KOPT-K1 (cell line): ENCODE data around the gene ZFTA.
A peak's percentile ranks its signal among the peaks of the same experiment; 100 is the strongest.
"Not testable (repeated sequence)": the region's sequence is repeated elsewhere in the genome, so short reads cannot be mapped to it uniquely, and the experiment has no call there.

ENCODE experiments used
- H3K27ac ChIP-seq: fragments of 200-600 bp; sonication (generic); 2 replicates; pipeline ENCODE4 v1.5.1; 2016; ENCODE audit warnings: antibody characterized with exemption, mild to moderate bottlenecking, low read depth, low read length; ENCODE audit not compliant: poor library complexity, severe bottlenecking
- H3K36me3 ChIP-seq: fragments of 200-600 bp; sonication (generic); 2 replicates; pipeline ENCODE4 v1.5.1; 2017; ENCODE audit warnings: antibody characterized with exemption, mild to moderate bottlenecking, low read length, moderate library complexity; ENCODE audit not compliant: insufficient read depth
- H3K9me3 ChIP-seq: fragments of 200-600 bp; sonication (generic); 2 replicates; pipeline ENCODE4 v1.5.1; 2017; ENCODE audit warnings: antibody characterized with exemption, low read length, mild to moderate bottlenecking; ENCODE audit not compliant: insufficient read depth, poor library complexity, severe bottlenecking

Gene ZFTA

DNA sequence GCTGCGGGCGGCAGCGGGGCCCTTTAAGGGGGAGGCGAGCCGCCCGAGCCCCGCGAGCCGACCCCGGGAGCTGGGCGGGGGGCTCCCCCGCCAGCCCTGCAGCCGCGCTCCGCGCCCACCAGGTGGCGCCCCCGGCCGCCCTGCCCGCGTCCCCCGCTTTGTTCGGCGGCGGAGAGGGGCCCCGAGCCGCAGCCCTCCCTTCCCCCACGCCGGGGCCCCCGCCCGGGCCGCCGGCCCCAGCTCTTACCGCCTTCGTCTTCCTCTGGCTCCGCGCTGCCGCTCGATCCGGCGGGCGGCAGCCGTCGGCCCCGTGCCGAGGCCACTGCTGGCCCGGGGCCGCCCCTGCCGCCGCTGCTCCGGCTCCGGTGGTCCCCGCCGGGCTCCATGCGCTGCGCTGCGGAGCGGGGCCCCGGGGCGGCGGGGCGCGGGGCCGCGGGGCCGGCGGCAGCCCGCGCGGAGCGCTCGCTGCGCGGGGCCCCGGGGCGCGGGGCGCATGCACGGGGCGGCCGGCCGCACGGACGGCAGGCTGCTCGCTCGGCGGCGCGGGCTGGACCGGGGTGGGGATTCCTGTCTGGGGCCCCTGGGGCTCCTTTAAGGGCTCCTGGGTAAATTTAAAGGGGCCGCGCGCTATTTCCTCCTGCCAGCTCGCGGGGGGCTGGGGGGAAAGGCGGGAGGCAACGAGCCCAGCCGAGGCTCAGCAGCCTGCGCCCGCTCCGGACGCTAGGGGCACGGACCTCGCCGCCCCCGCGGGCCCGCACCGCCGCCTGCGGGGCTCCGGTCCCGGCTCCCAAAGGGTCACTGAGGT lies at the start of gene ZFTA:
Gene ZFTA (minus strand): TSS at position 539 of the 805 bp plus-strand sequence. CDS start 153 bp downstream, at position 386.
- Histone ChIP-seq H3K36me3 (peaks cover 14% of the 10 kb centered on the region; the same call in 1 of the 2 replicates), H3K9me3 (no peaks in the 10 kb centered on the region), H3K27ac (peak within 1 kb of the TSS; percentile 61)

DNA sequence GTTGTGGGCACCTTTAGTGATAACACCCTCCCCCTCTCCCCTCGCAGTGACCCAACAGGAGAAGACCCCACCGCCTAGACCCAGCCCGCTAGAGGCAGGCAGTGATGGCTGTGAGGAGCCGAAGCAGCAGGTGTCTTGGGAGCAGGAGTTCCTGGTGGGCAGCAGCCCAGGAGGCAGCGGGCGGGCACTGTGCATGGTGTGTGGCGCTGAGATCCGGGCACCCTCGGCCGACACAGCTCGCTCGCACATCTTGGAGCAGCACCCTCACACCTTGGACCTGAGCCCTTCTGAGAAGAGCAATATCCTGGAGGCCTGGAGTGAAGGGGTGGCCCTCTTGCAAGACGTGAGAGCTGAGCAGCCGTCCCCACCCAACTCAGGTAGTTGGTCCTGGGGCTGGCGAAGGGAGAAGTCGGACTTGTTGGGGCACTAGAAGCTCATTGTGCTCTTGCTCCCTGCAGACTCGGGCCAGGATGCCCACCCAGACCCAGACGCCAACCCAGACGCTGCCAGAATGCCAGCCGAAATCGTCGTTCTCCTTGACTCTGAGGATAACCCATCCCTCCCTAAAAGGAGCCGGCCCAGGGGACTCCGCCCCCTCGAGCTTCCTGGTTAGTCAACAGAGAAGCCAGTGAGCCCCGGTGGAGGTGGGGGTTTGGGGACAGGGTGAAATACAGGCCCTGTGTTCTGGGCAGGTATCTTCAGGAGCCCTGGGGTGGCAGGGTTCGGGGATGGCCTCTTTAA lies 49.4 kb upstream of the ZFTA start:
- no peak overlapping the region for H3K27ac ChIP-seq
- H3K9me3 ChIP-seq = no peaks in the 10 kb centered on the region
- peaks cover 81% of the 10 kb centered on the region for H3K36me3 ChIP-seq

DNA sequence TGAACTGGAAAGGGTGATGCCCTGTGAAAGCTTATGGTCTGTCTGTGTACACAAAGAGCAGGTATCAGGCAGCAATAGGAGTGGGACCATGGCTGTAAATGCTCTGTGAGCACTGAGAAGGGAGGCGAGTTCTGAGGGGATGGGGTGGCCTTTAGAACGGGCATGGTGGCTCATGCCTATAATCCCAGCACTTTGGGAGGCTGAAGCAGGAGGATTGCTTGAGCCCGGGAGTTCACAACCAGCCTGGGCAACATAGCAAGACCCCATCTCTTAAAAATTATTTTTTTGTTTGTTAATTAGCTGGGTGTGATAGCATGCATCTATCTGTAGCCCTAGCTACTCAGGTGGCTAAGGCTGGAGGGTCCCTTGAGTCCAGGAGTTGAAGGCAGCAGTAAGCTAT lies 48.2 kb upstream of the ZFTA start:
- peaks cover 69% of the 10 kb centered on the region for H3K36me3 ChIP-seq
- no peak overlapping the region for H3K27ac ChIP-seq
- H3K9me3 ChIP-seq = no peaks in the 10 kb centered on the region

DNA sequence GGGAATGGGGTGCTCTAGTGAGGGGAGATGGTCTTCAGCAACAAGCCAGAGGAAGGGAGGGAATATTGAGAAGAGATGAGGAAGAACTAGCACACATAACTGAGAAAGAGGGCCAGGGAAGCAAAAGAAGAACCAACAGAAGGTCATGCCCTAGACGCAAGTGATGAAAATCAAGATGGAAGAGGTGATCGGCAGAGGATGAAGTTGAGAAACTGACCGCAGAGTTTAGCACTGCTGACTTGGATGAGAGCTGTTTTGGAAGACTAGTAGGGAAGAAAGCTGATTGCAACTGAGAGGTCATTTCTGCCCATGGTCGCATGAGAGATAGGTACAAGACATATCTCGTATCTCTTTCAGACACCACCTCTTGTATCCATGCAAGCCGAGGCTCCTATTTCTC lies 47.6 kb upstream of the ZFTA start:
- H3K36me3 ChIP-seq = peaks cover 63% of the 10 kb centered on the region
- no peak overlapping the region for H3K27ac ChIP-seq
- H3K9me3 ChIP-seq = no peaks in the 10 kb centered on the region

DNA sequence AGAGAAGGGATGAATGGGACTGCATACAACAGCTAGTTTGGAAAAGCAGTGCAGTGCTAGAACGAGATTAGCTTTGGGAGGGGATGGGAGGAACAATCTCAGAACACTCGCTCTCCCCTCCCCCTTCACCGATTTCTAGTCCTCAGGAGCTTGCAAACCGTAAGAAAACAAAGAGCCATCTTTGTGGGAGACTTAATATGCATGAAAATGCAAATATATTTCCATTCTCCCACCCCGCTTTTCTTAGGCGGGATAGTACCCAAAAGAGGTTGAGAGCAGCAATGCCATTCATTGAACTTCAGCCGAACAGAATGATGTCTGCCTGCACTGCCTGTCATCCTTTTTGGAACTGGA lies 45.8 kb upstream of the ZFTA start:
- H3K9me3 ChIP-seq = no peaks in the 10 kb centered on the region
- H3K27ac ChIP-seq = peak overlapping the region; percentile 78

DNA sequence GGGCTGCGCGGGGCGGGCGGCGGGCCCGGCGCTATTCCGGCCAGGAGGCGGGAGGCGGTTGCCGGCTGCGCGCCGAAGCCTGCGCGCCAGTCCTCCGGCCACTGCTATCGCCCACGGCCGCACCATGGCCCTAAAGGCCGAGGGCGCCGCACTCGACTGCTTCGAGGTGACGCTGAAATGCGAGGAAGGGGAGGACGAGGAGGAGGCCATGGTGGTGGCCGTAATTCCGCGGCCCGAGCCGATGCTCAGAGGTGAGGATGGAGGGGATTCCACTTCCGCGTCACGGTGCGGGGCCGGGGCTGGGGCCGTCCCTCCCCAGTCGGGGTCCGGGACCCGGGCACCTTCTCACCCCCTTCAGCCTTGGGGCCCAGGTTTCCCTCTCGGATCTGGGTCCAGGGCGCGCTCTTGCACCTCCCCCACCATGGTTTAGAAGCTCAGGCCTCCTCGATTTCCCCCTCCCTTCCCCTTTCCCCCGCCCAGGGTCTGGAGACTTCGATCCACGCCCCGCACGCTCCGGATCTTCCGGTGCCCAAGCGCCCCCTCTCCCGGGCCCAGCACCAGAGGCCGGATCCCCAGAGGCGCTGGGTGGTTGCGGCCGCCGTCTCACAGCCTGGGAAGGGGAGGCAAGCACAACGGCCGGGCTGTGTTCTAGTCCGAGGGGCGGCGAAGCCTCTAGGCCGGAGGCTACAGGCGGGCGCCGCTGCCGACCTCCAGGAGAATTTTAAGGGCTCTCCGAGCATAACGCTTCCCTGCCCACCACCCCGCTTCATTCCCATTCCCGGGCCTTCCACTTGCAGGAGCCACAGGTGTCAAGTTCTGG lies 45.2 kb upstream of the ZFTA start:
- Histone ChIP-seq H3K9me3 (no peaks in the 10 kb centered on the region), H3K27ac (peak overlapping the region; percentile 78), H3K36me3 (peaks cover 39% of the 10 kb centered on the region)

More for the DNA sequence above, 45.8 kb upstream of the ZFTA start:
- H3K36me3 ChIP-seq = peaks cover 45% of the 10 kb centered on the region

DNA sequence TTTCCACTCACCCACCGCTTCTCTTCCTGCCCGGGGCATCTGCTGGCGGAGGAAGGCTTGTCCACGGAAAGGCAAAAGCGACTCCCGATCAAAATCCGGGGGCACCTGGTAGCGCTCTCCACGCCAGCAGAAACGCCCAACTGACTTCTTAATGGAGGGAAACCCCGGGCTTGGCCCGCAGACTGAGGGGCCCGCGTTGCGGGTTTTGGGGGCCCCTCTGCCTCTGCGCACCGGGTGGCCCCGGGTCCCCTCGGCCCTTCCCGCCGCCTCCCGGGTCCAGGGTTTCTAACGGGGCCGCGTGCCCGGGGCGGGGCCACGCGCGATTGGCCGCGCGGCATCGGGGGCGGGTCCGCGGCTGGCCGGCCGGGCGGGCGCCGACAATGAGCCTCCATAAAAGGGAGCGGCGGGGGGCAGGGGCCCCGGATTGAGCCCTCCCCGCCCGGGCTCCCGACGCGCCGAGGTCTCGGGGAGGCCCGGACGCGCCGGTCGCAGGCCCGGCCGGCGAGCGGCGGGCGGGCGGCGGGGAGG lies 44.5 kb upstream of the ZFTA start, which contains the start of gene SPINDOC:
Gene SPINDOC (plus strand): TSS at position 422 of the 528 bp plus-strand sequence. CDS start 231 bp downstream, outside the sequence.
- no peaks in the 10 kb centered on the region for H3K9me3 ChIP-seq
- H3K27ac ChIP-seq = peak within 1 kb of the TSS; percentile 78

DNA sequence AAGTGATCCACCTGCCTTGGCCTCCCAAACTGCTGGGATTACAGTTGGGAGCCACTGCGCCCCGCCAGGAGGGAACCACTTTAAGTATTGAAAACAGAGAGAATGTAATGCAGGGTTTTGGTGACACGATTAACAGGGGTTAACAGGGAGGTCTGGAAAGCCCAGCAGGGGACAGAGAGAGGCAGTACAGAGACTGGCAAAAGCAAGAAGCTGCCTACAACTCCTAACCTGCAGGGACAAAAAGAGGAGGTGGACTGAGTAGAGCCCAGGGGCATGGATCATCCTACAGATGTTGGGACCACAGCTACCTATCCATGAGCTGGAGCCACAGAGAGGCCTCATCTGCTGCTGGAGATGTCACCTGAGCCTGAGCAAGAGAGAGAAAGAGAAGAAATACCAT lies 42.9 kb upstream of the ZFTA start:
- Histone ChIP-seq H3K9me3 (no peaks in the 10 kb centered on the region), H3K27ac (no peak overlapping the region), H3K36me3 (peaks cover 17% of the 10 kb centered on the region)

More for the DNA sequence above, 44.5 kb upstream of the ZFTA start, which contains the start of gene SPINDOC:
- peaks cover 33% of the 10 kb centered on the region for H3K36me3 ChIP-seq

DNA sequence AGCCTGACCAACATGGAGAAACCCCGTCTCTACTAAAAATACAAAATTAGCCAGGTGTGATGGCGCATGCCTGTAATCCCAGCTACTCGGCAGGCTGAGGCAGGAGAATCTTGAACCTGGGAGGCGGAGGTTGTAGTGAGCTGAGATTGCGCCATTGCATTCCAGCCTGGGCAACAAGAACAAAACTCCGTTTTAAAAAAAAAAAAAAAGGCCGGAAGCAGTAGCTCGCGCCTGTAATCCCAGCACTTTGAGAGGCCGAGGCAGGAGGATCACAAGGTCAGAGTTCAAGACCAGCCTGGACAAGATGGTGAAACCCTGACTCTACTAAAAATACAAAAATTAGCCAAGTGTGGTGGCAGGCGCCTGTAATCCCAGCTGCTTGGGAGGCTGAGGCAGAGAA lies 41.8 kb upstream of the ZFTA start:
- not testable (repeated sequence) for H3K27ac ChIP-seq, H3K36me3 ChIP-seq, H3K9me3 ChIP-seq

DNA sequence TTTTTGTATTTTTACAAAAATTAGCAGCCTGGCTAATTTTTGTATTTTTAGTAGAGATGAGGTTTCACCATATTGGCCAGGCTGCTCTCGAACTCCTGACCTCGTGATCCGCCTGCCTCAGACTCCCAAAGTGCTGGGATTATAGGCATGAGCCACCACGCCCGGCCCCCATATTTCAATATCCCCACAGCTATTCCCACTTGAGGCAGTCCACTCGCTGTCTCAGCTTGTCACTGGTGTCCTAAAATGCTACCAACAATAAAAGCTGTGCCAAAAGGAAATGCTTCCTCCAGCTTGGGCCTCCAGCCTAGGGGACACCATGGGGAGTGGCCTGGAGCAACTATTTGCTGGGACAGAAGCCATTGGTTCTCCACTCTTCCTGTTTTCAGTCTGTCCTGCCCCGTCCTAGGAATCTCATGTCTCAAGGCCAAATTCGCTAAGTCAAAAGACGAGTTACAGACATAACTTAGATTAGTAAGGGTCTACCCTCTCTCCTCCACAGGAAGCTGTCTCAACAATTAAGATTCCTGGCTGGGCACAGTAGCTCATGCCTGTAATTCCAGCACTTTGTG lies 37.4 kb upstream of the ZFTA start:
- H3K9me3 ChIP-seq = no peaks in the 10 kb centered on the region
- H3K36me3 ChIP-seq = no peaks in the 10 kb centered on the region
- H3K27ac ChIP-seq = no peak overlapping the region

DNA sequence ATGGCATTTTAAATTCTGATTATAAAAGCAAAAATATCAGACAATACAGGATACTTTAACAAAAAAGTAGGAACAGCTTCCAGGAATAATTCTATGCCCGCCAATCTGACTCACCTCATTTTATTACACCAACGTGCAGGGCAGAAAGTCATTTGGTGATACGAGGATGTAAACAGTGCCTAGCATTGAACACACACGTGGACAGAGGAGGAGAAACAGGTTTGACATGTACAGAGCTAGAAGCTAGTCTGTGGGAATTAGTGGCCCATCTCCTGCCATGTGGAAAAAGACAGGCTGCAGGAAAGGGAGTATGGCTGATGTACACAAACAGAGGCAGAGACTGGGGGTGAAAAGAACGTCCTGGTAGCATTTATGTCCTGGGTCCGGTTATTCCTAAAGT lies 35.7 kb upstream of the ZFTA start:
- no peaks in the 10 kb centered on the region for H3K9me3 ChIP-seq
- no peaks in the 10 kb centered on the region for H3K36me3 ChIP-seq
- H3K27ac ChIP-seq = no peak overlapping the region

DNA sequence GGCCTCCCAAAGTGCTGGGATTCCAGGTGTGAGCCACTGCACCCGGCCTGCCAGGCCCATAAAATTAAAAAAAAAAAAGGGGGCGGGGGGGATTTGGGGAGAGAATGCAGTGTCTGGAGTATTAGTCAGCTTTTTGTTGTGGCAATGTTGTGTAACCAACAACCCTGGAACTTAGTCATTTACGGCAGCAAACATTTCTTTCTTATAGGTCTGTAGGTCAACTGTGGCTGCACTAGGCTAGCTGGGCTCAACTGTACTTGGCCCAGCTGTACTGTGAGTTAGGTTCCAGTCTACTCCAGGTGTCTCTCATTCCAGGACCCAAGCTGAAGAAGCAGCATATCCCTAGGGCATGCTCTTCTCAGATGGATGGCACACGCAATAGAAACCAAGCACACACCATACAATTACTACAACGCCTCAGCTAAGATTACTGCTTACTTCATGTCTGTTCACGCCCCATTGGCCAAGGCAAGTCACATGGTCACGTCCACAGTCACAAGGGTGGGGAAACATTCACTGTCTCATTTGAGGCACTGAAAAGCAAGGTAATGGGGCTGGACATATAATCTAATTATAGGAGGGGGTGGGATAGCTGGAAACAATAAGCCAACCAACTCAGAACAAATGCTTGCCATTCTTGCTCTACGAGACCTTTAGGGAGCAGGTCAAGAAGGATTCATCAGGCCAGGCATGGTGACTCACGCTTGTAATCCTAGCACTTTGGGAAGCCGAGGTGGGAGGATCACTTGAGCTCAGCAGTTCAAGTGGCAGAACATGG lies 34.3 kb upstream of the ZFTA start:
- H3K36me3 ChIP-seq = no peaks in the 10 kb centered on the region
- no peak overlapping the region for H3K27ac ChIP-seq
- H3K9me3 ChIP-seq = no peaks in the 10 kb centered on the region

DNA sequence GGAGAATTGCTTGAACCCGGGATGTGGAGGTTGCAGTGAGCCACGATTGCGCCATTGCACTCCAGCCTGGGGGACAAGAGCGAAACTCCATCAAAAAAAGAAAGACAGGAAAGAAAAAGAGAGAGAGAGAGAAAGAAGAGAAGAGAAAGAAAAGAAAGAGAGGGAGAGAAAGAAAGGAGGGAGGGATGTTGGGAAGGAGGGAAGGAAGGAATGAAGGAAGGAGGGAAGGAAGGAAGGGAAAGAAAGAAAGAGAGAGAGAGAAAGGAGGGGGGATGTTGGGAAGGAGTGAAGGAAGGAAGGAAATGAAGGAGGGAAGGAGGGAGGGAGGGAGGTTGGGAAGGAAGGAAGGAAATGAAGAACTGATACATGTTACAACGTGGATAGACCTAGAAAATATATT lies 32.3 kb upstream of the ZFTA start:
- H3K9me3 ChIP-seq = no peaks in the 10 kb centered on the region
- no peaks in the 10 kb centered on the region for H3K36me3 ChIP-seq
- H3K27ac ChIP-seq = no peak overlapping the region

DNA sequence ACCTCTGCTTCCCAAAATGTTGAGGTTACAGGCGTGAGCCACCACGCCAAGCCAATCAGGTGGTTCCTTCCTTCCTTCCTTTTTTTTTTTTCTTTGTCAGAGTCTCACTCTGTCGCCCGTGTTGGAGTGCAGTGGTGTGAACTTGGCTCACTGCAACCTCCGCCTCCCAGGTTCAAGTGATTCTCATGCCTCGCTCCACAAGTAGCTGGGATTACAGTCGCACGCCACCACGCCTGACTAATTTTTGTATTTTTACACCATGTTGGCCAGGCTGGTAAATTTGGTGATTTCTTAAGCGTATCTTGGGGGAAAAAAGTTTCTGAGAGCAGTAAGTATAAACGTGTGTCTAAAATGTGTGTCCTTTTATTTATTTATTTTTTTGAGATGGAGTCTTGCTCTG lies 26.5 kb upstream of the ZFTA start:
- Histone ChIP-seq H3K36me3 (no peaks in the 10 kb centered on the region), H3K27ac (no peak overlapping the region), H3K9me3 (peaks cover 25% of the 10 kb centered on the region)
